VCaP (cell line): ENCODE measurements around the gene PPT1.

Experiments used
- H3K27ac ChIP-seq: fragments of 450-650 bp; 2 replicates; pipeline ENCODE4 v1.5.1; 2017
- TF ChIP-seq, protein P1 (sequence below): fragments of 450-650 bp; conservative IDR thresholded peaks from 2 replicates; pipeline ENCODE4 v1.5.1; 2017; ENCODE audit warnings: mild to moderate bottlenecking, moderate library complexity

Gene PPT1

DNA sequence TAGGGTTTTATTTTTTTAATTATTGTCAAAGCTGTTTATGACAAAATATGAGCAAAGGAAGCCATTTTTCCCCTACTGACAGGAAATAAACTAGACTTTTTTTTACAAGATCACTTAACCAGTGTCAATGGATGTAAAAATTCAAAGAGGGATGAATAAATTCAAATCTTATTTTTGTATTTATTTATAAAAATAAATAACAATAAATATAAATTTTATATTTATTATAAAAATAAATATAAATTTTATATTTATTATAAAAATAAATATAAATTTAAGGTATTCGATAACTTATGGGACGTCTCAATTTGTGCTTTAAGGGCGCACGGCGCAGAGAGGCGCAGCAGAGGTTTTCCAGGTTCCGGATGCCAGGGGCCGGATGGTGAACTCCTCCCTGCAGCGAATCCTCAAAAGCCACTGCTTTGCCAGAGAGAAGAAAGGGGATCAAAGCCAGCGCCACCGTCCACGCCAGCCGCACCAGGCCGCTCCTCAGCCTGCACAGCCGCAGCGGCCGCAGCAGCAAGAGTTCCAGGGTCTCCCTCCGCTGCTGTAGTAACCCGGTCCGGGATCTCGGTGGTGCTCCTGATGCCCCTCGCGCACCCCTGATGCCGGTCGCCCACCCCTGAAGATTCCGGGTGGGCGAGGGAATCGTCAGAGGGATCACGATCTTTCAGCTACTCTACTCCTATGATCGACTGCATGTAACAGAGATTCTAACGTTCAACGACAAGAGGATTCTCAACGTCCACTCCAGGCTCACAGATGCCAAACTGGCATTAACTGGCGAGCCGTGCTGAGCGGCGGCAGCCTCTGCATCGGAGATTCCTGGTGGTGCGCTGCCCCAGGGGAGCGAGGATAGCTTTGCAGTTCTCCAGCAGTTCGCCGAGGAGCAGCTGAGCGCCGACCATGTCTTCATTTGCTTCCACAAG is 35.6 kb upstream of the PPT1 start:
- no peak overlapping the region for H3K27ac ChIP-seq
- TF ChIP-seq, protein P1, sequence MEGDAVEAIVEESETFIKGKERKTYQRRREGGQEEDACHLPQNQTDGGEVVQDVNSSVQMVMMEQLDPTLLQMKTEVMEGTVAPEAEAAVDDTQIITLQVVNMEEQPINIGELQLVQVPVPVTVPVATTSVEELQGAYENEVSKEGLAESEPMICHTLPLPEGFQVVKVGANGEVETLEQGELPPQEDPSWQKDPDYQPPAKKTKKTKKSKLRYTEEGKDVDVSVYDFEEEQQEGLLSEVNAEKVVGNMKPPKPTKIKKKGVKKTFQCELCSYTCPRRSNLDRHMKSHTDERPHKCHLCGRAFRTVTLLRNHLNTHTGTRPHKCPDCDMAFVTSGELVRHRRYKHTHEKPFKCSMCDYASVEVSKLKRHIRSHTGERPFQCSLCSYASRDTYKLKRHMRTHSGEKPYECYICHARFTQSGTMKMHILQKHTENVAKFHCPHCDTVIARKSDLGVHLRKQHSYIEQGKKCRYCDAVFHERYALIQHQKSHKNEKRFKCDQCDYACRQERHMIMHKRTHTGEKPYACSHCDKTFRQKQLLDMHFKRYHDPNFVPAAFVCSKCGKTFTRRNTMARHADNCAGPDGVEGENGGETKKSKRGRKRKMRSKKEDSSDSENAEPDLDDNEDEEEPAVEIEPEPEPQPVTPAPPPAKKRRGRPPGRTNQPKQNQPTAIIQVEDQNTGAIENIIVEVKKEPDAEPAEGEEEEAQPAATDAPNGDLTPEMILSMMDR: no peak

DNA sequence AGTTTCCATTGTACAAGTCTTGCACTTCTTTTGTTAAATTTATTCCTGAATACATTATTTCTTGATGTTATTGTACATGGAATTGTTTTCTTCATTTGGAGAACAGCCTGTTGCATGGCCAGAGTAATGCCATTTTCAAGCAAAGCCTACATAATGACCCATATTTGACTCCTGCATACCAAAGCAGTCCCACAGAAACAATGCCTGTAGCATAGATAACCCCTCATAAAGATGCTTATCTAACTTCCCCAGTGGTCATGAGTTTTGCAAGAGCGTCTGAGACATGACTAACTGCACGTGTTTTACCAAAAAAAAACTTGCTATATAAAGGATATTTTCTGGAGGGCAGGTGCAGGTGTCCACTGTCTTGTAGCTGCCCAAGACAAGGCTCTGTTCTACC is 33.8 kb upstream of the PPT1 start:
- H3K27ac ChIP-seq: no peak overlapping the region

DNA sequence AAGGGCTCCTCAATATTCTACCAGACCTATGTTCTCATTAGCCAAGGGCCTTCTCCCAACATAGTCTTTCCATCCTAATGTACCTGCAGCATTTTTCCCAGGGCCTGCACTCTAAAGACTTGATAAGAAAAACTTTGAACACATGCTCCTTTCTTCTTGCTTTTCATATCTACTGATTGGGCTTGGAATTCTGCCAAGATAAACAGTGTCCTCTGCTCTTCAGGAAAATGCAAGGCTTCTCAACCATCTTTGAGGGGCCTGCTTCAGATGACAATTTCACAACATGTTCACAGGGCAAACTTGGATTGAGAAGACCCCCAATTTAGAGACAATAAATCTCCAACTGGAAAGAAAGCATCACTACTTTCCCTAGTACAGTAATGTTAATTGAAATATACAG is 25.8 kb upstream of the PPT1 start:
- H3K27ac ChIP-seq: no peak overlapping the region
- TF ChIP-seq, protein P1: no peak

More for the DNA sequence above, 33.8 kb upstream of the PPT1 start:
- TF ChIP-seq, protein P1: no peak

DNA sequence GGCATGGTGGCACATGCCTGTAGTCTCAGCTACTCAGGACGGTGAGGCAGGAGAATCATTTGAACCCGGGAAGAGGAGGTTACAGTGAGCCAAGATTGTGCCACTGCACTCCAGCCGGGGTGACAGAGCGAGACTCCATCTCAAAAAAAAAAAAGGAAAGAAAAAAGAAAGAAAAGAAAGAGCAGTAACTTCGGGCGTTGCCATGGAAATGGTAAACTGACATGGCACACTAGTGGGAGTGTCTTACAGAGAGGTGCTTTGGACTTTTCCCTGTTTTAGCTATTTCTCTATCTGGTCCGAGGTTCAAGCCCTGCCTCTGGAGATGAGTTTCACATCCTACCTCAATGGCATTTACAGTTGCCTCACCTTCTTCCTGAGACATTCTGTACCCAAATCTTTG is 23.1 kb upstream of the PPT1 start:
- TF ChIP-seq, protein P1: no peak
- H3K27ac ChIP-seq: no peak overlapping the region

DNA sequence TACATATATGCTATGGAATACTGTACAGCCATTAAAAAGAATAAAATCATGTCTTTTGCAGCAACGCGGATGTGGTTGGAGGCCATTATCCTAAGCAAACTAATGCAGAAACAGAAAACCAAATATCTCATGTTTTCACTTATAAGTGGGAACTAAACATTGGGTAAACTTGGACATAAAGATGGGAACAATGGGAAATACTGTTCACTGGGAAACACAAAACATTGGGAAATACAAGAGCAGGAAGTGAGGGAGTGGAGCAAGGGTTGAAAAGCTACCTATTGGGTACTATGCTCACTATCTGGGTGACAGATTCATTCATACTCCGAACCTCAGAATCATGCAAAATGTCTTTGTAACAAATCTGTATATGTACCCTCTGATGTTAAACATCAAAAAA is 17.3 kb upstream of the PPT1 start:
- TF ChIP-seq, protein P1: no peak
- no peak overlapping the region for H3K27ac ChIP-seq

DNA sequence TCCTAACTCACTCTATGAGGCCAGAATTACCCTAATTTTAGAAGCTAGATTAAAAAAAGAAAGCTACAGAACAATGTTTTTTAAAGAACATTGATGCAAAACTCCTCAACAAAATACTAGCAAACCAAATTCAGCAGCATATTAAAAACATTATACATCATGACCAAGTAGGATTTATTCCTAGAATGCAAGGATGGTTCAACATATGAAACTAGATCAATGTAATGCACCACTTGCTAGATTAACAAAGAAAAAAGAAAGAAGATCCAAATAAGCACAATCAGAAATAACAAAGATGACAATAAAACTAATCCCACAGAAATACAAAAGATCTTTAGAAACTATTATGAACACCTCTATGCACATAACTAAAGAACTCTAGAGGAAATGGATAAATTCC is 13.3 kb upstream of the PPT1 start:
- TF ChIP-seq, protein P1: no peak
- no peak overlapping the region for H3K27ac ChIP-seq

DNA sequence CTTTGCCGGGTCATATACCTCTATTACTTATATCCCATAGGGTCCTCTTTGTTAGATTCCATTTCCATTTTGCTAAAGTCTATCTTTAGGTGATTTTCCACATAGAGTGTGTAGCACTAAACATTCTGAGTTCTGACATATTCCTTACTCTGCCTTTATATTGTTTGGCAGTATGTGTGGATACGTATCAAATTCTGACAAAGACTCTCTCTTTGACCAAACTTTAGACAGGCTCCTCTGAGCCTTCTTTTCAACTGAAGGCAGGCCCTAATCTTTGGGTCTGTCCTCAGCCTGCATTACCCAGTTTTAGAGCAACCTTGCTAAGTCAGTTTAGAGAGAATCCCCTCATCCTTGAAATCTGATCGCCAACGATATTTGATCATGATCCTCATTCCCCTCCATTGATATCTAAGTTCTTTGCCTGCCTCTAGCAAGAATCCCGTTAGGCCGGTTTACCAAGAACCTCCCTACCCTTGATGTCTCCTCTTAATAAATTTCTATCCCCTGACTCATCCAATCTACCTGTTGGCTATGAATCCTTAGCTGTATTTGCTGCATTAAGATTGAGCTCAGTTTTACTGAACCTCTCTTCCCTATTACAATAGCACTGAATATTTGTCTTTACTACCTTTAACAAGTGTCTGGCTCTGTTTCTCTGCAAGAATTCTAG is 10.4 kb upstream of the PPT1 start:
- H3K27ac ChIP-seq: no peak overlapping the region
- TF ChIP-seq, protein P1: no peak
